Right lobe of liver (tissue), 6 donors: ENCODE measurements around the gene TOB2. TPM values are rescaled to one million over a fixed set of nuclear protein-coding genes. Genes with fewer than 3 reads are reported as not detected.

Source experiments
- ATAC-seq, 4 donors: fragments of 200-7000 bp; cut with Tn5 transposase; one replicate each; pipeline ENCODE4 v1.9.1; 2020; ENCODE audit warnings: mild to moderate bottlenecking in 4 of 4, moderate library complexity in 4 of 4
- DNase-seq, 3 donors: peaks; one replicate each; pipeline ENCODE4 v3.0.0-alpha.2; 2020
- H3K27ac ChIP-seq, 3 donors: fragments of 200-600 bp; one replicate each; pipeline ENCODE4 v1.8.0; 2022
- H3K27me3 ChIP-seq, 2 donors: fragments of 200-600 bp; one replicate each; pipeline ENCODE4 v1.8.0; 2022
- H3K36me3 ChIP-seq, 4 donors: fragments of 200-600 bp; sonication (generic) in 1 of 4; one replicate each; pipeline versions ENCODE4 v1.5.1 to v1.8.0; 2017 to 2022; ENCODE audit warnings: control low read depth in 1 of 4
- H3K4me1 ChIP-seq, 4 donors: fragments of 200-600 bp; sonication (generic) in 1 of 4; one replicate each; pipeline versions ENCODE4 v1.5.1 to v1.8.0; 2017 to 2022; ENCODE audit warnings: control low read depth in 1 of 4
- H3K4me3 ChIP-seq, 3 donors: fragments of 200-600 bp; one replicate each; pipeline ENCODE4 v1.8.0; 2022
- H3K9me3 ChIP-seq, 4 donors: fragments of 200-600 bp; sonication (generic) in 1 of 4; one replicate each; pipeline versions ENCODE4 v1.5.1 to v1.8.0; 2017 to 2022; ENCODE audit warnings: control low read depth in 1 of 4
- CTCF ChIP-seq, 4 donors: fragments of 200-600 bp in 3 of 4; fragments of 450-650 bp in 1 of 4; IDR thresholded peaks; one replicate each; pipeline versions ENCODE4 v1.5.1 to v1.8.0; 2016 to 2022; ENCODE audit warnings: antibody characterized with exemption in 4 of 4, mild to moderate bottlenecking in 2 of 4
- POLR2A ChIP-seq: fragments of 450-650 bp; IDR thresholded peaks from one replicate; pipeline ENCODE4 v1.6.1; 2017; ENCODE audit warnings: antibody characterized with exemption, mild to moderate bottlenecking
- WGBS: methylation state at CpG from one replicate; pipeline ENCODE4 v1.1.6; 2018; ENCODE audit warnings: low coverage, low lambda C conversion rate; ENCODE audit not compliant: insufficient coverage; ENCODE audit errors: missing lambda C conversion rate; 5-methylcytosine and 5-hydroxymethylcytosine counted together
- intact Hi-C, 2 donors: fragments of 100-400 bp; cut with DNase I; formaldehyde crosslinking; loops; one replicate each; pipeline versions ENCODE4 v1.11.2 to v1.14.1; 2022
- total RNA-seq, 6 experiments: library from RNA; depleted of rRNA in 2 of 6; stranded (reverse); fragments of >200 nt in 2 of 6; fragmentation: NEBNext Ultra II Directional in 3 of 6; extraction: Animal tissue kit (Norgen Biotek cat#: 25700) in 3 of 6; gene quantifications; one replicate each; pipeline versions ENCODE4 v1.1.0 to v1.2.4, GENCODE V29; 2016 to 2023
- donor health status: DM: no; HTN: yes; CAD: no.
- donor health status: DM: no; HTN: no; CAD: no.
- donor health status: DM: no; HTN: no; CAD: no.
- donor health status: DM: no; HTN: yes; CAD: no.
- donor health status: DM: no; HTN: yes; CAD: no.

TOB2 gene
- total RNA-seq, 6 experiments from 2014 or later, result 11.6 to 33.4 (median 19.4) TPM

- Histone ChIP-seq H3K9me3 (no peaks in the 10 kb centered on the region), H3K4me3 (no peak overlapping the region), H3K27me3 (no peaks in the 10 kb centered on the region), H3K27ac (peak overlapping the region in 2 of 3 donors; percentile 53 to 98), H3K36me3 (no peaks in the 10 kb centered on the region), H3K4me1 (peaks cover 0 to 35% (median 18%) of the 10 kb centered on the region in 4 donors)
- no peak for TF ChIP-seq POLR2A
- no peak for TF ChIP-seq CTCF (IDR thresholded peaks at IDR 0.05)
- intact Hi-C loops, result no loop called here
- ATAC-seq (peak; percentile 7 to 46 (median 20)), DNase-seq (peak in 2 of 3 donors; percentile 80 to 87)
- 47% methylated on average over 3 of the region's 7 CpGs for WGBS
These were observed 36.3 kb downstream of the TOB2 start for GRCh38 chr22:41410311-41410751.

- 74% methylated on average over 3 of the region's 8 CpGs for WGBS
- DNase-seq (no peak), ATAC-seq (no peak)
- Histone ChIP-seq H3K9me3 (no peaks in the 10 kb centered on the region), H3K27me3 (no peaks in the 10 kb centered on the region), H3K27ac (no peak overlapping the region), H3K4me1 (peaks cover 0 to 31% (median 14%) of the 10 kb centered on the region in 4 donors), H3K4me3 (no peak overlapping the region), H3K36me3 (no peaks in the 10 kb centered on the region)
- intact Hi-C loops, result loop anchor here (5.0 kb wide), 1 partner anchor 109 kb away; no protein-coding TSS in a partner anchor
- no peak for TF ChIP-seq POLR2A
- no peak for TF ChIP-seq CTCF (IDR thresholded peaks at IDR 0.05)
These were observed 37.9 kb downstream of the TOB2 start for GRCh38 chr22:41408665-41409064.

- WGBS, result 89% methylated on average over 3 of the region's 3 CpGs
- no peaks in the 10 kb centered on the region for H3K9me3 ChIP-seq
- no peak for DNase-seq
- no peak for ATAC-seq
- peaks cover 0 to 30% (median 12%) of the 10 kb centered on the region in 4 donors for H3K4me1 ChIP-seq
- no peaks in the 10 kb centered on the region for H3K36me3 ChIP-seq
- TF ChIP-seq POLR2A (no peak), CTCF (IDR thresholded peaks at IDR 0.05) (no peak)
- H3K4me3 ChIP-seq, result no peak overlapping the region
- no peak overlapping the region for H3K27ac ChIP-seq
- intact Hi-C loops, result loop anchor here (5.0 kb wide), 1 partner anchor 110 kb away; no protein-coding TSS in a partner anchor
- H3K27me3 ChIP-seq, result no peaks in the 10 kb centered on the region
These were observed 39.2 kb downstream of the TOB2 start for GRCh38 chr22:41407433-41407832.

GRCh38 chr22:41406410-41406809 lies 40.2 kb downstream of the TOB2 start:
- Histone ChIP-seq H3K4me1 (peaks cover 0 to 39% (median 14%) of the 10 kb centered on the region in 4 donors), H3K36me3 (no peaks in the 10 kb centered on the region), H3K27ac (no peak overlapping the region), H3K4me3 (no peak overlapping the region), H3K27me3 (no peaks in the 10 kb centered on the region), H3K9me3 (no peaks in the 10 kb centered on the region)
- intact Hi-C loops, result loop anchor here (5.0 kb wide), 1 partner anchor 111 kb away; no protein-coding TSS in a partner anchor
- ATAC-seq (no peak), DNase-seq (no peak)
- TF ChIP-seq CTCF (IDR thresholded peaks at IDR 0.05), result no peak
- no peak for TF ChIP-seq POLR2A

- TF ChIP-seq CTCF (IDR thresholded peaks at IDR 0.05), result no peak
- TF ChIP-seq POLR2A, result no peak
- no peak overlapping the region for H3K27ac ChIP-seq
These were observed 41.0 kb downstream of the TOB2 start for GRCh38 chr22:41405588-41405987.

More at GRCh38 chr22:41405588-41405987, 41.0 kb downstream of the TOB2 start:
- no peak for ATAC-seq
- Histone ChIP-seq H3K36me3 (no peaks in the 10 kb centered on the region), H3K4me1 (peaks cover 0 to 36% (median 10%) of the 10 kb centered on the region in 4 donors), H3K4me3 (no peak overlapping the region), H3K27me3 (no peaks in the 10 kb centered on the region), H3K9me3 (no peaks in the 10 kb centered on the region)
- 65% methylated on average over 4 of the region's 8 CpGs for WGBS
- intact Hi-C loops, result loop anchor here (5.0 kb wide), 1 partner anchor 112 kb away; no protein-coding TSS in a partner anchor
- DNase-seq, result no peak
